MCF 10A (cell line): ENCODE measurements around the gene MAN1A1. TPM values are rescaled to one million over a fixed set of nuclear protein-coding genes. Genes with fewer than 3 reads are reported as not detected.

Experiments
- BruUV-seq: library from RNA; stranded (reverse); fragments of 400-500 nt; replicated peaks from 2 replicates; lab custom pipeline; 2021; lab: Mats Ljungman, UMichigan
- CTCF ChIA-PET: fragments of 300-600 bp; sonication (Branson Sonifier 250); formaldehyde crosslinking; extraction: SDS; loops from one replicate; lab custom pipeline; 2021; ENCODE audit warnings: antibody characterized with exemption, inconsistent platforms; lab: Yijun Ruan, JAX
- POLR2A ChIA-PET: fragments of 300-600, 350-650 bp; sonication (Branson Sonifier 250); formaldehyde crosslinking; extraction: SDS; loops from one replicate; lab custom pipeline; 2020; ENCODE audit warnings: antibody characterized with exemption, inconsistent platforms; lab: Yijun Ruan, JAX
- DNase-seq: peaks from one replicate; pipeline ENCODE4 v3.0.0-alpha.2; 2018; ENCODE audit not compliant: unreplicated experiment
- H3K27ac Mint-ChIP-seq: one replicate; pipeline ENCODE4 v1.8.0; 2022; ENCODE audit warnings: mild to moderate bottlenecking, low read depth, mixed read lengths; ENCODE audit not compliant: unreplicated experiment
- H3K27me3 Mint-ChIP-seq: one replicate; pipeline ENCODE4 v1.8.0; 2022; ENCODE audit warnings: mixed read lengths; ENCODE audit not compliant: insufficient read depth, unreplicated experiment
- H3K36me3 Mint-ChIP-seq: one replicate; pipeline ENCODE4 v1.8.0; 2022; ENCODE audit warnings: mild to moderate bottlenecking, moderate library complexity, mixed read lengths; ENCODE audit not compliant: insufficient read depth, unreplicated experiment
- H3K4me1 Mint-ChIP-seq: one replicate; pipeline ENCODE4 v1.8.0; 2022; ENCODE audit warnings: mixed read lengths; ENCODE audit not compliant: insufficient read depth, unreplicated experiment
- H3K4me3 Mint-ChIP-seq: one replicate; pipeline ENCODE4 v1.8.0; 2022; ENCODE audit warnings: mild to moderate bottlenecking, moderate library complexity, mixed read lengths; ENCODE audit not compliant: unreplicated experiment
- H3K9me3 Mint-ChIP-seq: one replicate; pipeline ENCODE4 v1.8.0; 2022; ENCODE audit warnings: mixed read lengths; ENCODE audit not compliant: unreplicated experiment
- CTCF ChIP-seq: fragments of 200-600 bp; IDR thresholded peaks from one replicate; pipeline ENCODE4 v1.8.0; 2022; ENCODE audit warnings: antibody characterized with exemption, mild to moderate bottlenecking; ENCODE audit not compliant: unreplicated experiment
- intact Hi-C: fragments of 100-400 bp; cut with micrococcal nuclease; formaldehyde crosslinking; loops from 2 replicates; pipeline ENCODE4 v1.14.1; 2022
- total RNA-seq: library from RNA; stranded (reverse); gene quantifications from 2 replicates; pipeline ENCODE4 v1.2.3, GENCODE V29; 2022

The MAN1A1 gene
- total RNA-seq, 1 experiment from 2014 or later, result 1.3 TPM

DNA sequence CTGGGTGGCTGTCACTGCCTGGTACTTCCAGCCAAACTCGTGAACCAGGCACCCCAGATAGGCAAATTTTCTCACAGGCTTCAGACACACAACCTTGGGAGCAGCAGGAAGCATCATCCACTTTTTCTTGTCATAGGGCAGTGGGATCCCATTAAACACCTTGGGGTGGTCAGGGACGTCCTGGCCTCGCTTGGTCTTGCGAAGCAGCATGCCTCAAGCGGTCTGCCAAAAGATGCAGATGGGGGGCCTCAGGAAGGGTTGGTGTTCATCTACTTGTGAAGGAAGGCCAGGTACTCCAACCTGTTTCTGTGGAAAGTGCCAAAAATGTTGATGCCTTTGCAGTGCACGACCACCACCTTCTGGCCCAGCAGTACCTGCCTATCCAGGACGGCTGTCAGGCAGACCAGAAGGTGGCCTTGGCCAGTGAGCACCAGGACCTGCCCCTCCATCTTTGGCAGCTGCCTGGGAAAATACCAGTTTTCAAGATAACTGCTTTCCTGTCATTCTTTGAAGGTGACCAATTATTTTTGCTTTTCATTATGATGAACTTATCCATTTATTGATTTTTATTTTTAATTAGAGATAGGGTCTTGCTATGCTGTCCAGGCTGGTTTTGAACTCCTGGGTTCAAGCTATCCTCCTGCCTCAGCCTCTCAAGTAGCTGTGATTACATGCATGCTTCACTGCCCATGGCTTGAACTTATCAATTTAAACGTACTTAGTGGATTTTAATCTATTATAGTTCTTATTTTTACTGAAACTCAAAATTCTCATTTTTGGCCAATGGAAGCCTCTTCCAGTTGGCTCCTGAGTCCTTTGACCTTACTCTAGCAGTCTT is 80.1 kb downstream of the MAN1A1 start:
- no peak overlapping the region for H3K4me3 Mint-ChIP-seq
- DNase-seq, result no peak
- ChIA-PET POLR2A (no interaction called here), CTCF (interaction anchor here (0.6 to 0.7 kb wide), 2 partner anchors 168 to 441 kb away, joined by 3 read pairs; no protein-coding TSS in a partner anchor)
- intact Hi-C loops, result no loop called here
- no peak overlapping the region for H3K27ac Mint-ChIP-seq
- peaks cover 9% of the 10 kb centered on the region for H3K9me3 Mint-ChIP-seq
- BruUV-seq, result no TSS peak
- no peaks in the 10 kb centered on the region for H3K27me3 Mint-ChIP-seq
- H3K4me1 Mint-ChIP-seq, result peaks cover 6% of the 10 kb centered on the region
- TF ChIP-seq CTCF, result no peak
- H3K36me3 Mint-ChIP-seq, result no peaks in the 10 kb centered on the region

DNA sequence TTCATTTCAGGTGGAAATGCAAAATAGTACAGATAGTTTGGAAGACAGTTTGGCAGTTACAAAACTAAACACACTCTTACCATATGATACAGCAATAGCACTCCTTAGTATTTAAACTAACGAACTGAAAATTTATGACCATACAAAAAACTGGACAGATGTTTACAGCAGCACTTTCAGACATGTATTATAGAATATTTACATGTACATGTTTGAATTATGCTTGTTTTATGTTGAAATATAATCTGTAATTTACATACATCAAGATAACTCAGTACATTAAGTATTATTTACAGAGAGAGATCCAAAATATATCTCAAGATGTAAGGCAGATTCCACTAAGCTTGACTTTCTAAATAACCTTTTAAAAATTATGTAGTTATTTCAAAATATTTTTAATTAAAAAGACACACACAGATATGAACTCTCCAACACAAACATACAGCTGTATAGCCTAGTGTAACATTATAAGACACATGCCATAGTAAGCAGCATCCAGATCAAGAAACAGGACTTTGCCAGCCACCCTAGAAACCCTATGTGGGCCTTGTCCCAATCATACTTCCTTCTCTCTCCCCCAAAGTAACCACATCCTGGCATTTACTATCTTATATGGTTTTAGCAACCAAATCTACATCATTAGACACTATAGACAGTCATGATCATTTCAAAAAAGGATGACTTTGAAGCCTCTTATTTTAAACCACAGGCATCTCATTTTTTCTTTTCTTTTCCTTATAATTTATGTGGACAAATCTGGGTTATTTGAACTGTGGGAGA is 82.2 kb downstream of the MAN1A1 start:
- no TSS peak for BruUV-seq
- no peak for DNase-seq
- H3K27me3 Mint-ChIP-seq, result no peaks in the 10 kb centered on the region
- H3K36me3 Mint-ChIP-seq, result no peaks in the 10 kb centered on the region
- H3K27ac Mint-ChIP-seq, result no peak overlapping the region
- POLR2A ChIA-PET, result no interaction called here
- H3K9me3 Mint-ChIP-seq, result peaks cover 9% of the 10 kb centered on the region
- no peak overlapping the region for H3K4me3 Mint-ChIP-seq
- TF ChIP-seq CTCF, result no peak
- H3K4me1 Mint-ChIP-seq, result no peaks in the 10 kb centered on the region
- CTCF ChIA-PET, result interaction anchor here (0.8 kb wide), 1 partner anchor 124 kb away, joined by 3 read pairs; no protein-coding TSS in a partner anchor
- intact Hi-C loops, result no loop called here

GRCh38 chr6:119264854-119265397 is 84.6 kb downstream of the MAN1A1 start:
- H3K27ac Mint-ChIP-seq, result no peak overlapping the region
- no peak for TF ChIP-seq CTCF
- ChIA-PET POLR2A (interaction anchor here (0.5 kb wide), 1 partner anchor 830 kb away, joined by 3 read pairs; no protein-coding TSS in a partner anchor), CTCF (interaction anchor here (0.6 to 1.2 kb wide), 3 partner anchors 44 to 812 kb away, joined by 3 to 5 read pairs (median 3); no protein-coding TSS in a partner anchor)
- H3K4me1 Mint-ChIP-seq, result peaks cover 9% of the 10 kb centered on the region
- intact Hi-C loops, result no loop called here
- no TSS peak for BruUV-seq
- no peak overlapping the region for H3K4me3 Mint-ChIP-seq
- DNase-seq, result no peak
- no peaks in the 10 kb centered on the region for H3K9me3 Mint-ChIP-seq
- H3K36me3 Mint-ChIP-seq, result peaks cover 6% of the 10 kb centered on the region
- H3K27me3 Mint-ChIP-seq, result no peaks in the 10 kb centered on the region

DNA sequence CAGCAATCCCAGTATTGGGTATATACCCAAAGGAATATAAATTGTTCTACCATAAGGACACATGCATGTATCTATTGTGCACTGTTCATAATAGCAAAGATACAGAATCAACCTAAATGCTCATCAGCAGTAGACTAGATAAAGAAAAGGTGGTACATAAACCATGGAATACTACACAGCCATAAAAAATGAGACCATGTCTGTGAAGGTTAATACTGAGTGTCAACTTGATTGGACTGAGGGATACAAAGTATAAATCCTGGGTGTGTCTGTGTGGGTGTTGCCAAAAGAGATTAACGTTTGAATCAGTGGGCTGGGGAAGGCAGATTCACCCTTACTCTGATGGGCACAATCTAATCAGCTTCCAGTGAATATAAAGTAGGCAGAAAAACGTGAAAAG is 86.9 kb downstream of the MAN1A1 start:
- Mint-ChIP-seq H3K27ac (no peak overlapping the region), H3K4me1 (peaks cover 9% of the 10 kb centered on the region), H3K4me3 (no peak overlapping the region), H3K36me3 (peaks cover 6% of the 10 kb centered on the region), H3K27me3 (no peaks in the 10 kb centered on the region), H3K9me3 (no peaks in the 10 kb centered on the region)
- no peak for TF ChIP-seq CTCF
- POLR2A ChIA-PET, result no interaction called here
- no TSS peak for BruUV-seq
- CTCF ChIA-PET, result interaction anchor here (1.1 kb wide), 1 partner anchor 114 kb away, joined by 3 read pairs; no protein-coding TSS in a partner anchor
- intact Hi-C loops, result no loop called here
- DNase-seq, result no peak
